GM12892 (cell line): ENCODE measurements around the gene JAKMIP1.

Source experiments
- POLR2A ChIP-seq: IDR thresholded peaks from 2 replicates; pipeline ENCODE4 v1.6.1; 2011; ENCODE audit warnings: low read depth, low read length, control low read depth
- POLR2AphosphoS5 ChIP-seq: IDR thresholded peaks from 2 replicates; pipeline ENCODE4 v1.6.1; 2011; ENCODE audit warnings: low read depth, low read length, control low read depth
- TAF1 ChIP-seq: IDR thresholded peaks from 2 replicates; pipeline ENCODE4 v1.6.1; 2011; ENCODE audit warnings: low read depth, mild to moderate bottlenecking, control low read depth, low read length, borderline replicate concordance

GRCh38 chr4:6027392-6027791, 173.0 kb downstream of the JAKMIP1 start:
- TF ChIP-seq TAF1, result no peak
- TF ChIP-seq POLR2AphosphoS5, result no peak
- TF ChIP-seq POLR2A, result no peak
